Sigmoid colon (tissue), 7 donors: ENCODE data around the gene DPF1. TPM values are rescaled to one million over a fixed set of nuclear protein-coding genes. Genes with fewer than 3 reads are reported as not detected.

Experiments
- DNase-seq: peaks from one replicate; pipeline ENCODE4 v3.0.0-alpha.2; 2019
- H3K27ac ChIP-seq, 4 donors: fragments of 200-600 bp; sonication (generic); one replicate each; pipeline ENCODE4 v1.5.1; 2016 to 2019; ENCODE audit warnings: mild to moderate bottlenecking in 1 of 4
- H3K27me3 ChIP-seq, 3 donors: fragments of 200-600 bp; sonication (generic); one replicate each; pipeline ENCODE4 v1.5.1; 2019; ENCODE audit warnings: mild to moderate bottlenecking in 1 of 3
- H3K36me3 ChIP-seq, 4 donors: fragments of 200-600 bp; sonication (generic); one replicate each; pipeline ENCODE4 v1.5.1; 2016 to 2019
- H3K4me1 ChIP-seq, 4 donors: fragments of 200-600 bp; sonication (generic); one replicate each; pipeline ENCODE4 v1.5.1; 2017 to 2019
- H3K4me3 ChIP-seq, 4 donors: fragments of 200-600 bp; sonication (generic); one replicate each; pipeline ENCODE4 v1.5.1; 2017 to 2019; ENCODE audit warnings: mild to moderate bottlenecking in 2 of 4, moderate library complexity in 1 of 4
- H3K9me3 ChIP-seq, 4 donors: fragments of 200-600 bp in 3 of 4; sonication (generic) in 3 of 4; one replicate each; pipeline versions ENCODE4 v1.5.1 to v1.6.1; 2013 to 2019
- CTCF ChIP-seq, 4 experiments: fragments of 450-650 bp in 3 of 4; fragments of 200-600 bp in 1 of 4; IDR thresholded peaks; one replicate each; pipeline ENCODE4 v1.5.1; 2016 to 2019; ENCODE audit warnings: antibody characterized with exemption in 4 of 4, mild to moderate bottlenecking in 3 of 4, moderate library complexity in 2 of 4
- EP300 ChIP-seq, 4 donors: sonication (generic); formaldehyde crosslinking; IDR thresholded peaks; one replicate each; pipeline ENCODE4 v1.6.1; 2017; ENCODE audit warnings: antibody characterized with exemption in 4 of 4
- POLR2A ChIP-seq, 2 donors: fragments of 450-650 bp; IDR thresholded peaks; one replicate each; pipeline ENCODE4 v1.6.1; 2016; ENCODE audit warnings: antibody characterized with exemption in 2 of 2, mild to moderate bottlenecking in 2 of 2, moderate library complexity in 2 of 2
- POLR2AphosphoS5 ChIP-seq, 4 donors: sonication (generic); formaldehyde crosslinking; IDR thresholded peaks; one replicate each; pipeline ENCODE4 v1.6.1; 2017; ENCODE audit warnings: antibody characterized with exemption in 4 of 4
- WGBS, 2 donors: extraction: QIAGEN DNeasy Blood & Tissue Kit; methylation state at CpG; one replicate each; pipeline ENCODE4 v1.1.7; 2013; 5-methylcytosine and 5-hydroxymethylcytosine counted together
- intact Hi-C: fragments of 100-400 bp; cut with DNase I; formaldehyde crosslinking; loops from one replicate; pipeline ENCODE4 v1.15.1; 2023
- polyA plus RNA-seq, 3 donors: library from polyadenylated mRNA; stranded (reverse); fragments of 200-250 nt; gene quantifications; one replicate each; pipeline ENCODE4 v1.2.3, GENCODE V29; 2013
- total RNA-seq, 4 donors: library from RNA; depleted of rRNA; stranded (reverse); fragments of >200 nt; gene quantifications; one replicate each; pipeline ENCODE4 v1.1.0, GENCODE V29; 2016
- donor health status: healthy with polysubstance abuse.
- donor health status: Bipolar disorder and iron deficiency.
- donor health status: healthy.

Gene DPF1
- total and polyA plus RNA-seq, 7 donors: 0.12 to 1.4 TPM; not detected in 5

DNA sequence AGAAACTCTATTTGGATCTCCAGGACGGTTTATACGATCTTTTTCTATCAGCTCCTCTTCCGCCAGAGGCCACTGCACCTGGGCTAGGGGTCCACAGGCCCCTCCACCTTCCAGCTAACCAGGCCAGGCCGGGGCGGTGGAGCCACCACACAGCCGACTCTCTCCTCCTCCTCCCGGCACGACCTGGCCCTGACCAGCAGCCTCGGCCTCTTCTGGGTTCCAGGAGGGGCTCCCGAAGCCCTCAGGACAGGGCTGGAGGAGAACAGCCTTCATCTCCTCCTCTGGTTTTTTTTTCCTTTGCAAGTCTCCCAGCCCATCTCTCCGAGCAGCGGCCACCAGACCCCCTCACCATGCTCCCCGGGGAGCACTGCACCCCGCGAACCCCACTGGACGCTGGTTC, 17.1 kb downstream of the DPF1 start:
- intact Hi-C loops: no loop called here
- Histone ChIP-seq H3K4me3 (no peak overlapping the region), H3K4me1 (peaks cover 0 to 30% (median 25%) of the 10 kb centered on the region in 4 donors), H3K27me3 (peaks cover 27 to 45% (median 30%) of the 10 kb centered on the region in 3 donors), H3K36me3 (peaks cover 0 to 39% (median 6%) of the 10 kb centered on the region in 4 donors), H3K27ac (no peak overlapping the region), H3K9me3 (no peaks in the 10 kb centered on the region)
- no peak for DNase-seq
- 91 to 95% methylated on average over 16 of the region's 16 CpGs for WGBS, 2 donors
- TF ChIP-seq CTCF (IDR thresholded peaks at IDR 0.05): no peak
- TF ChIP-seq POLR2AphosphoS5 (IDR thresholded peaks at IDR 0.05): no peak
- TF ChIP-seq EP300 (IDR thresholded peaks at IDR 0.05): no peak
- no peak for TF ChIP-seq POLR2A (IDR thresholded peaks at IDR 0.05)

DNA sequence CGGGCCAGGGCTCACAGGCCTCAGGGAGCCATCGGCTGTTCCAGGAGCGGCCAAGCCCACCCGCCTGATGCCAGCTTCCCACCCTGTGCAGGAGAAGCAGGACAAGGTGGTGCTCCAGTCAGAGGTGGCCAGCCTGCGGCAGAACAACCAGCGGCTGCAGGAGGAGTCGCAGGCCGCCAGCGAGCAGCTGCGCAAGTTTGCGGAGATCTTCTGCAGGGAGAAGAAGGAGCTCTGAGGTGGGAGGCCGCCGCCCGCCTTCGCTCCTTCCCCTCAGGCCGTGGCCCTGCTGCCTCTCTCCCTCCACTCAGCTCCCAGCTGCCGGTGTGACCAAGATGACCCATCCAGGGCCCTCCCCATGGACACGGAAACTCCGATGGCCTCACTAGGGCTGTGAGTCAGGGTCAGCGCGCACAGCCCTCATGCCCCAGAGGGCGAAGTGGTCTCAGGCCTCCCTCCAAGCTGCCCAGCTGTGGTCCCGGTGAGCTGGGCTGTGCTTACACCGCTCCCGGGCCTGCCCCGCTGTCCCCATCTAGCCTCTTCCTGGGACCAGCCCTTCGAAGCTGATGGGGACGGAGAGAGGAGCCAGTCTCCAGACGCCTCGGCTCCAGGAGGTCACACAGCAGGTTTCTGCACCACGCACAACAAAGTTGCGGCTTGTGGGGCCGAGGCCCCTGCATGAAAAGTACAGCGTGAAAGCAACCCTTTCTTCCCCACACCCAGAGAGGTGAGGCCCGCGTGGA, 17.8 kb downstream of the DPF1 start:
- Histone ChIP-seq H3K4me1 (peaks cover 0 to 24% (median 22%) of the 10 kb centered on the region in 4 donors), H3K27ac (no peak overlapping the region), H3K27me3 (peaks cover 20 to 38% (median 22%) of the 10 kb centered on the region in 3 donors), H3K9me3 (no peaks in the 10 kb centered on the region), H3K4me3 (no peak overlapping the region), H3K36me3 (peaks cover 0 to 43% (median 8%) of the 10 kb centered on the region in 4 donors)
- 91 to 93% methylated on average over 36 of the region's 36 CpGs for WGBS, 2 donors
- intact Hi-C loops: no loop called here
- TF ChIP-seq CTCF (IDR thresholded peaks at IDR 0.05): no peak
- TF ChIP-seq EP300 (IDR thresholded peaks at IDR 0.05): no peak
- TF ChIP-seq POLR2AphosphoS5 (IDR thresholded peaks at IDR 0.05): no peak
- no peak for TF ChIP-seq POLR2A (IDR thresholded peaks at IDR 0.05)
- no peak for DNase-seq

DNA sequence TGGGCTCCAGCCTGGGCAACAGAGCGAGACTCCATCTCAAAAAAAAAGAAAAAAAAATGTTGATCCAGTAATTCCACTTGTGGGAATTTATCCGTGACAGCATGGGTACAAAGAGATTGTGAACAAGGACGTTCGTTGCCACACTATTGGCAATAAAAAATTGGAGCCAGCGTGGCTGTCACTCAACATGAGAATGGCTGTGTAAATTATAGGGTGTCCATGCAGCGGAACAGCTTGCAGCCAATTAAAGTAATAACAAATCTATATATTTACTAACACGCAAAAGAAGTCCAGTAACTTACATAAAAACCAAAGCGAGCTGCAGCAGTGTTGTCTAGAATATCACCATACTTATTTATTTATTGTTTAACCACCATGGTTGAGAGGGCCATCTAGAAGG, 19.3 kb downstream of the DPF1 start:
- Histone ChIP-seq H3K36me3 (peaks cover 0 to 43% (median 8%) of the 10 kb centered on the region in 4 donors), H3K9me3 (no peaks in the 10 kb centered on the region), H3K4me3 (no peak overlapping the region), H3K4me1 (peaks cover 0 to 9% (median 7%) of the 10 kb centered on the region in 4 donors), H3K27me3 (peaks cover 10 to 23% (median 19%) of the 10 kb centered on the region in 3 donors), H3K27ac (no peak overlapping the region)
- no peak for TF ChIP-seq POLR2AphosphoS5 (IDR thresholded peaks at IDR 0.05)
- DNase-seq: no peak
- 92 to 94% methylated on average over 8 of the region's 8 CpGs for WGBS, 2 donors
- intact Hi-C loops: no loop called here

DNA sequence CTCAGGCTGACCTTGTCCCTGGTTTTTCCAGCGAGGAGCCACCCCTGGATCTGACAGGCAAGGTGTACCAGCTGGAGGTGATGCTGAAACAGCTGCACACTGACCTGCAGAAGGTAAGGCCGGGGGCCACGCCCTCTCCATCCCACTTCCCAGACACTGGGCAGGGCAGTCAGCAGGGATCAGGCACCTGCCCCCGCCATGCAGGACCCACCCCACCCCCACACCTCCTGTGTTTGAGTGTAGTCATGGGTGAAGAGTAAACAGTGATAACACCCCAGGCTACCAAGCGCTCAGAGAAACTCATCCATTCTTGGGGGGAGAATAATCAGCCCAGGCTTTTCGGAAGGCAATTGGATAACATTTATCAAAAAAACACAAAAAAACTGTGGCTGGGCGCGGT, 19.9 kb downstream of the DPF1 start:
- Histone ChIP-seq H3K36me3 (peaks cover 0 to 43% (median 8%) of the 10 kb centered on the region in 4 donors), H3K9me3 (no peaks in the 10 kb centered on the region), H3K27ac (no peak overlapping the region), H3K4me1 (peaks cover 0 to 3% (median 1%) of the 10 kb centered on the region in 4 donors), H3K27me3 (peaks cover 3 to 17% (median 14%) of the 10 kb centered on the region in 3 donors), H3K4me3 (no peak overlapping the region)
- 88 to 93% methylated on average over 8 of the region's 8 CpGs for WGBS, 2 donors
- intact Hi-C loops: no loop called here
- TF ChIP-seq CTCF (IDR thresholded peaks at IDR 0.05) (no peak), POLR2AphosphoS5 (IDR thresholded peaks at IDR 0.05) (no peak), POLR2A (IDR thresholded peaks at IDR 0.05) (no peak), EP300 (IDR thresholded peaks at IDR 0.05) (no peak)
- DNase-seq: no peak

DNA sequence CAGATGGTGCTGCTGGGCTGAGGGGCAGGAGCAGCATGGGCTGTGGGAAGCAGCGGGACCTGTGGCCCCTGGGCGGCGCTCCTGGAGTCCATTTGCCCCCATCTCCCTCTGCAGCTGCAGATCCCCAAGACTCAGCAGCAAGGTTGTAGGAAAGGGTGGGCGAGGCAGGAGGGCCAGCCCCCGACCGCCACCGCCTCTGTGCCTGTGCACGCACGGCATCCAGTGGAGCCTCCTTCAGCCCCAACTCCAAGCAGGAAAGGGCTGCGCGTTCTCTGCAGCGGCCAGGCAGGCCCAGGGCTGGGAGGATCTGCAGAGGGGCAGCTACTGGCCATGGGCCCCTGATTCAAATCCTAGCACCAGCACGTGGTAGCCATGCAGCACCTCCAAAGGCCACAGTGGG, 20.8 kb downstream of the DPF1 start:
- H3K4me1 ChIP-seq: no peaks in the 10 kb centered on the region
- H3K4me3 ChIP-seq: no peak overlapping the region
- intact Hi-C loops: no loop called here
- peaks cover 3 to 8% (median 7%) of the 10 kb centered on the region in 3 donors for H3K27me3 ChIP-seq
- H3K27ac ChIP-seq: no peak overlapping the region
- H3K36me3 ChIP-seq: peaks cover 0 to 50% (median 8%) of the 10 kb centered on the region in 4 donors
- no peak for DNase-seq
- TF ChIP-seq EP300 (IDR thresholded peaks at IDR 0.05): no peak
- WGBS, 2 donors: 94 to 96% methylated on average over 13 of the region's 13 CpGs
- no peaks in the 10 kb centered on the region for H3K9me3 ChIP-seq
